GM18526 (cell line): ENCODE results near the gene KCTD10.

Experiments
- POLR2A ChIP-seq: IDR thresholded peaks from 3 replicates; pipeline ENCODE4 v1.6.1; 2011; ENCODE audit not compliant: insufficient read length; ENCODE audit errors: extremely low read depth

Gene KCTD10

DNA sequence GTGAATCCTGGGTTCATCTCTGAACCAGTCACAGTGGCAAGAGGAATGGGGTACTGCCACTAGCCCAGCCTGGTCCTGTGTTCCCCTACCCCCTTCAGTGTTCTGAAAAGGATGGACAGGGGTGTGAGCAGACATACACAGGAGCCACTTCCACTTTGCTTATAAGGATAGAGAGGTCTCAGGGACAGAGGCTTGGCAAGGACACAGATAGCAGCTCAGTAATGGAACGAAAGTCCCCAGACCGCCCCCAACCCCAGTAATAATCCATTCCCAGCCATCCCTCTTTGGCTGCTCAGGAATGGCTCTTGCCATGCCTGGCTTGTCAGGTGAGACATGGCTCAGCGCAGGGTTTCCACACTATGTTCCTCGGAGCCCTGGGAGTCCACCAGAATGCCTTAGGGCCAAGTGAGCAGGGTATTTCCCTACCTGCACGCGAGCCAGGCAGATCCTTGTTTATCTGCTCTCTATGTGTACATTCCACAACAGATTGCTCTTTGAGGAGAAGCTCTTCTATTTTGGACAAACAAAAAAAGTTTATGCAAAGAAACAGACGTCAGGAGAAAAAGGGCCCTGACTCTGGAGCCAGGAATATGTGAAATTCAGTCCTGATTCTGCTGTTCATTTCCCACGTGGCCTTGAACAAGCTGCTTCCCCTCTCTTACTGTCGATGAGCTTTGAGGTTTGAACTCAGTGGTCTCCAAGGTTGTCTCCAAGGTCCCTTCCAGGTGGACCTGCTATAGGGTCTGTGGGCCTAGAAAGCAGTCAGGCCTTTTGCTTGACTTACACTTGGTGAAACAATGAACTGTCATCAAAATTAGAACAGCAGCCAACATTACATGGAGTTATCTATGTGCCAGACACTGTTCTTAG is 10.3 kb upstream of the KCTD10 start:
- no peak for TF ChIP-seq POLR2A

- no peak for TF ChIP-seq POLR2A
Observed at GRCh38 chr12:109485201-109485600, 8.1 kb upstream of the KCTD10 start.

DNA sequence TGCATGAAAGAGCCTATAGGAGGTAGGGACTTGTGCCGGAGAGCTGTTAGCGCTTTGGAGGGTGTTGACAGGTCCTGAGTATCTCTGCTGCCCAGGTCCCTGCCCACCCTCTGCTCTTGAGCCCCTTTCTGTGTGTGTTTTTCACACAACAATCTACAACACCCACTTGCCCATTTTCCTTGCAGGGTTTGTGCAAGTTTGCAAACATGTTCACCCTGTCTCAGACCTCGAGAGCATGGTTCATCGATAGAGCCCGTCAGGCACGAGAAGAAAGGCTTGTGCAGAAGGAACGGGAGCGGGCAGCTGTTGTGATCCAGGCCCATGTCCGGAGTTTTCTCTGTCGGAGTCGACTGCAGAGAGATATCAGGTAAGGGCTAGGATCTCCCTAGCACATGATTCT is 6.2 kb upstream of the KCTD10 start:
- TF ChIP-seq POLR2A: no peak

DNA sequence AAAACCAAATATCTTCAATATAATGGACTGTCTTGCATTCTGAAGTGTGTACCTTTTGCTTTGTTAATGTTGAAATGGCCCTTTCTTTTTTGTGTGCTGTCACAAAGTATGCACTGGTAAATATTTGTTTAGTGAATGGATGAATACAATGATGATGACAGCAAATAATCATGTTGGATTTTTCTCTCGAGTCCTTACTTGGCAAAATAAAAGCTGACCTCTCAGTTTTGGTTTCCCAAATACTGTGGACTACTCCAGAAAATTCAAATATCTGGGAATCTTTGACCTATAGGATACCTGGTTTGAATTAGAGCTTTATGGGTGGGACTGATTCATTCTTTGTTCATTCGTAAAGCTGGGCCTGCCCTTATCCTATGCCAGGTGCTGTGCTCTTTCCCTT is 5.8 kb upstream of the KCTD10 start:
- no peak for TF ChIP-seq POLR2A

DNA sequence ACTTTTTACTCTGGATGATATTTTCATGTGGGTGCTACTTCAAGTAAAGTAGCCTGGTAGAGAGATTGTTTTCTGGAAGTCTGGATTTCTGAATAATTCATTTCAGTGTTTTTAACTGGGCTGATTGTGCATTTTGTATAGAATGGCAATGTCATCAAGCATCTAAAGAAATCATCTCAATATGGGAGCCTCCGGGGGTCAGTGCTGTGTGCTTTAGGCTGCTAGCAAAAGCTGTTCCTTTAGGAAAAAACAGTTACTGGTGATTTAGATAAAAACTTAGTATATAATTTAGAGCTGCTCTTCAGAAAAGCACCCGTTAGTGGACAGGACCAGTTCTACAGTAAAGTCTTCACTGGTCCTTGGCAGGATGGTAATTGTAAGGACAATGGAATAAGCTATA is 5.4 kb upstream of the KCTD10 start:
- TF ChIP-seq POLR2A: no peak

DNA sequence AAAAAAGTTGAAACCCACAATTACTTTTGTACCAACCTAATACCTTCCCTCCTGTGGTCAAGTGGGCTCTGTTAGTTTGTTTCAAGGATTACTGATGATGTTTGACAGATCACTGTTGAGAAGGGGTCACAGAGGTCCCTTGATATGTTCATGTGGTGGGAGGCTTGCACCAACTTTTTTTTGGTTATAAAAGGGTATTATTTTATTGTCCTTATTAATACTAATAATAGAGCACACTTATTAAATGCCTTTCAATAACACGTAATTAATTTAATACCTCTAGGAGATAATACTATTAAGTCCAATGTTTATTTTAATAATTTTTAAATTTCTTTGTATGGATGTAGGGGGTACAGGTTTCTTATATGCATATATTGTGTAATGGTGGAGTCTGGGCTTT is 4.8 kb upstream of the KCTD10 start:
- no peak for TF ChIP-seq POLR2A

- TF ChIP-seq POLR2A: no peak
Observed at GRCh38 chr12:109480356-109480755, 3.3 kb upstream of the KCTD10 start.

DNA sequence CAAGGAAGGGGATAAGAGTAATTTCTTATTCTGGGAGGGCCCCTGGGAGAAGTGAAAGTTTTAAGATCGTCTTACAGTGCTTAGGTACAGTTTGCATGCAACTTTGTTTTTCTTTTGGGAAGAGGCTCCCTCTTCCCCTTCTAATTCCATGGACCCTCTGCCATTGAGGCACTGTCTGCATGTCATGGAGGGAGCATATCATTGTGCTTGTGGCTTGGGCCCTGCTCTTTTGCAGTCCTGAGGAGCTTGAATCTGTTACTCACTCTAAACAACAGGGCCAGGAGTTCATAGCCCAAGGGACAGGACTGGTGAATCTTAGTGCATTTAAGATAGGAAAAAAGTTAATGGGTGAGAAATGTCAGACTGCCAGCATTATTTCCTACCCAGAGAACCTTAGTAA is 2.7 kb upstream of the KCTD10 start:
- no peak for TF ChIP-seq POLR2A

DNA sequence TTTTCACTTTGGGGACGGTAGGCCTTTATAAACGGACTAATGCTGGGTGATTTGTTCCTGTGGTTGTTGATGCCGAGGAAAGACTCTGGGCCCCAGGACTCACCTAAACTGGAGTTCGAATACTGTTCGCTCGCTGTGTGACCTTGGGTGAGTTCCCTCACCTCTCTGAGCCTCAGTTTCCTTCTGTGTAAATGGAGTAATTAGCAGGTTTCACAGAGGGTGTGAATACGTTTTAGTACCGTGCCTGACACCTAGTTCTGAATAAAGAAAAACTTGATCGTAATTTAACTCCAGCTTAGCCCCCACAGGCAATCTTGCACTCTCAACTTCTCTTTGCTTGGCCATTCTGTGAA is 839 bp upstream of the KCTD10 start:
- TF ChIP-seq POLR2A: no peak

GRCh38 chr12:109476807-109477184 is 304 bp downstream of the KCTD10 start:
- TF ChIP-seq POLR2A: no peak

DNA sequence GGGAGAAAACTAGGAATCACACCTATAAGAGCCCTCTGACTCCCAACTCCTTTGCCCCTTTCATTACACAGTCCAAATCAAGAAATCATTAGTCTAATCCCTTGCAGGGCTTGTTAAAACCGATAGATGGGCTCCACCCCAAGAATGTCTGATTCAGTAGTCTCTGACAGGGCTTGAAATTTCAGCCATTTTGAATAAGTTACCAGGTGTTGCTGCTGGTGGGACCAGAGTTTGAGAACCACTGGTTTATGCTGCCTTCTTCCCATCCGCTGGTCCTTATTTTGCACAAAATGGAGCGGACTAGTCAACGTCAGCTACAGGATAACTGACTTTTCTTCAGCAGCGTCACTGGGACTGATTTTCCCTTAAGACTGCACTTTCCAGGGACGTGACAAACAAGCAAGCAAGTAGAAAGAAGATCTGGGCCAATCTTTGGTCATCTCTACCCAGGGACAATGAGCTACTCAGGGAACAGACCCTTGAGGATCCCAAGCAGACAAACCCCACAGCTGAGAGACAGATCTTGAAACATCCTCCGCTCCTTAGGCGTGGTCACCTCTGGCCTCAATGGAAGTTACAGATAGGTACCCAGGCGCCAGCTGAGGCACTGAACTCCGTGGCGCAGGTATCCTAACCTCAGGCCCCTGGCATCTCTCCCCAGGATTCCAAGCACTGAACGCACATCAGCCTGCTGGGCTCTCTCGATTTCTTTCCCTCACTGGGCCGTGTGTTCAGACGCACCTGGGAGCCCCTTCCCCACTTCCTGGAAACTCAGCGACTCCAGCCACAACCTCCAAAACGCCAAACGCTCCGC is 900 bp downstream of the KCTD10 start:
- no peak for TF ChIP-seq POLR2A

DNA sequence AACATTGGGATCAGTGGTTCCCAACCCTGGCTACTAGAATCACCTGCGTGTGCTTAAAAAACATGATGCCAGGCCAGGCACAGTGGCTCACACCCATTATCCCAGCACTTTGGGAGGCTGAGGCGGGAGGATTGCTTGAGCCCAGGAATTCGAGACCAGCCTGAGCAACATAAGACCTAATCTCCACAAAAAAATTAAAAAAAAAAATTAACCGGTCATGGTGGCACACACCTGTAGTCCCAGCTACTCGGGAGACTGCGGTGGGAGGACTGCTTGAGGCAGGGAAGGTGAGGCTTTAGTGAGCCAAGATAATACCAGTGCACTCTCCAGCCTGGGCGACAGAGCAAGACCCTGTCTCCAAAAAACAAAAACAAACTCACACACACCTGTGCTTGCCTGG is 2.0 kb downstream of the KCTD10 start:
- TF ChIP-seq POLR2A: no peak

- TF ChIP-seq POLR2A: no peak
Observed at GRCh38 chr12:109473006-109473405, 4.1 kb downstream of the KCTD10 start.

DNA sequence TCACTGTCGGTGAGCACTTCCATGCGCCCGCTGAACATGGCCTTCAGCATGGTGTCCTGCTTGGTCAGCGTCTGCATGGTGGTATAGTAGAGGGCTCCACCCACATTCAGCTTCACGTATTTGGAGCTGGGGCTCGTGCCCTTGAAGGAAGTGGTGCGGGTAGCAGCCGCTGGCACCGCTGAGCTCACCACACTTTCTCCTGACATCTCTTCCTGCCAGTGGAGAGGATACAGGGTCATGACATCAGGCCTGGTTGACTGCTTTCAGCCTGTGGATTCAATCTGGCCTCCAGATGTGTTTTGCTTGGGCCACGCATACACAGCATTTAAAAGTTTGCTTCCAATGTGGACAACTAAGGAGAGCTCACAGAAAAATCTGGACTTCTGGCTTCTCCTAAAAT is 7.6 kb downstream of the KCTD10 start:
- TF ChIP-seq POLR2A: no peak

GRCh38 chr12:109467978-109468676 is 9.0 kb downstream of the KCTD10 start:
- no peak for TF ChIP-seq POLR2A

- no peak for TF ChIP-seq POLR2A
Observed at GRCh38 chr12:109466821-109467220, 10.3 kb downstream of the KCTD10 start.

DNA sequence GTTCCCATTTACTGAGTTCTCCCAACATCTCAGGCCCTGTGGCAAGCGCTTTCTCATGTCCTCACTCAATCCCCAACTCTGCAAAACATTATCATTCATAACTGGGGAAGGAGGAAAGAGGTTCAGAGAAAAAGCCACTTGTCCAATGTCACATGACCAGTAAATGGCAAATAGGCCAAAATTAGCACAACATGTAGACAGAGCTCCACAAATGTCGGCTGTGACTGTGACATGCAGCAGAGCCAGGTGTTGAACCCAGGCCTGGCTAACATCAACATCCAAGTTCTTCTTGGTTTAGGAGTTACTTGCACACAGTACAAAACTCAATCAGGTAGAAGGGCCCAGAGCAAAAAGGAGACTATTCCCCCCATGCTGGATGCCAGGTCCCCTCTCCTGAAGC is 10.8 kb downstream of the KCTD10 start:
- no peak for TF ChIP-seq POLR2A
